ENCODE results near the gene SMIM14. TPM values are rescaled to one million over a fixed set of nuclear protein-coding genes. Genes with fewer than 3 reads are reported as not detected.
A peak's percentile ranks its signal among the peaks of the same experiment; 100 is the strongest.
"Not testable (repeated sequence)": the region's sequence is repeated elsewhere in the genome, so short reads cannot be mapped to it uniquely, and the experiment has no call there.

The SMIM14 gene
- polyA plus RNA-seq, 10 donors, result 16.3 to 23.1 (median 20.1) TPM

DNA sequence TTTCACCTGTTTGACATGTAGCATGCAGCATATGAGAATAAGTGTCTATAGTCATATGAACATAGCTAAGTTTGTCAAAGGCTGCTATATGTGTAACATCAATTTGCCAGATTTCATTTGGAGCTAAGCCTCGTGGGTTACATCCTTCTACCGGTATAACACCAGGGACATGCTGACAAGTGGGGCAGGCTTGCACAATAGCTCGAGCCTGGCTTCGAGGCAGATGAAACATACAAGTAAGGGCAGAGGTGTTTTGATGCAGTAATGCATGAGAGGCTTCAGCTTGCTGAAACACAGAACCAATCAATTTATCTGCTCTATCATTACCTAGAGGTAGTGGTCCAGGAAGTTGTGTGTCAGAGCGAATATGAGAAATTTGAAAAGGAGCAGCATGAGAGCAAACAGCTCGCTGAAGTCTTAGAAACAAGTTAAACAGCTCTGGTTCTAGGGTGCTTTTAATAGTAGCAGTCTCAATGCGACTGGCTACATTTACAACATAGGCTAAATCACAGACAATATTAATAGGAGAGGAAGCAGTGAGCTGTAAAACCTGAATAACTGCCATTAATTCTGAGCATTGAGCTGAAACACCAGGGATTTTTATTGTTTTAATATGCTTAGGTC is 96.6 kb downstream of the SMIM14 start:
- DNase-seq, result no peak

DNA sequence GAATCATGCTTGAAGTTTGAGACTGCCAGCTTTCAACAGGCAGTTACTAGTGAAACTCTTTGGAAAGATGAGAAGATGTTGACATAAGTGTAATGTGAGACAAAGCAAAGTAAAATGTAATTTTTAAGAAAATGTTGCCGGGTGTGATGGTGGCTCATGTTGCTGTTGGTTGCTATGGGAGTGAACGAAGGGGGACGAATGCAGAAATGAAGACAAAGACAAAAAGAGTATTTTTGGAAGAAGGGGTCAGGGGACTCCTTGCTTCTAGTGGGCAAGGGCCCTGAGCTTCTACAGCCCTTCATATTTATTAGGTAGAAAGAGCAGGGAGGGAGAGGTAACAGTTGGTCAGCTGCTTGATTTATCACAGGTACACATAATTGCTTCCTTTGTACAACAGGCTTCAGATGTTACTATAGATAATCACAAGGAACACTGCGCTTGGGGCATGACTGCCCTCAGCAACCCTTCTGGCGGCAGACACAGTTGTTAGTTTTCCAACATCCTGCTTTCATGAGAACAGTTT is 99.5 kb downstream of the SMIM14 start:
- no peak for DNase-seq

DNA sequence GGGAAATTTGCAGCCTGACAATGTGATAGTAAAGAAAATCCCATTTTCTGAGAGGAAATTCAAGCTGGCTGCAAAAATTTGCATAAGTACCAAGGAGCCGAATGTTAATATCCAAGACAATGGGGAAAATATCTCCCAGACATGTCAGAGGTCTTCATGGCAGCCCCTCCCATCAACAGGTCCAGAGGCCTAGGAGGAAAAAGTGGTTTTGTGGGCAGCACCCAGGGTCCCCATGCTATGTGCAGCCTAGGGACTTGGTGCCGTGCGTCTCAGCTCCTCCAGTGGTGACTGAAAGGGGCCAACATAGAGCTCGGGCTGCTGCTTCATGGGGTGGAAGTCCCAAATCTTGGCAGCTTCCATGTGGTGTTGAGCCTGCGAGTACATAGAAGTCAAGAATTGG is 105.1 kb downstream of the SMIM14 start:
- no peak for DNase-seq

DNA sequence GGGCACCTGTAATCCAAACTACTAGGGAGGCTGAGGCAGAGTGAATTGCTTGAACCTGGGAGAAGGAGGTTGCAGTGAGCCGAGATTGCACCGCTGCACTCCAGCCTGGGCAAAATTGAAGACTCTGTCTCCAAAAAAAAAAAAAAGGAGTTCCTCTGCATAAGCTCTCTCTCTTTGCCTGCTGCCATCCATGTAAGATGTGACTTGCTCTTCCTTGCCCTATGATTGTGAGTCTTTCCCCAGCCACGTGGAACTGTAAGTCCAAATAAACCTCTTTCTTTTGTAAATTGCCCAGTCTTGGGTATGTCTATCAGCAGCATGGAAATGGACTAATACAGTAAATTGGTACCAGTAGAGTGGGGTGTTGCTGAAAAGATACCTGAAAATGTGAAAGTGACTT is 106.4 kb downstream of the SMIM14 start:
- DNase-seq, result not testable (repeated sequence)

DNA sequence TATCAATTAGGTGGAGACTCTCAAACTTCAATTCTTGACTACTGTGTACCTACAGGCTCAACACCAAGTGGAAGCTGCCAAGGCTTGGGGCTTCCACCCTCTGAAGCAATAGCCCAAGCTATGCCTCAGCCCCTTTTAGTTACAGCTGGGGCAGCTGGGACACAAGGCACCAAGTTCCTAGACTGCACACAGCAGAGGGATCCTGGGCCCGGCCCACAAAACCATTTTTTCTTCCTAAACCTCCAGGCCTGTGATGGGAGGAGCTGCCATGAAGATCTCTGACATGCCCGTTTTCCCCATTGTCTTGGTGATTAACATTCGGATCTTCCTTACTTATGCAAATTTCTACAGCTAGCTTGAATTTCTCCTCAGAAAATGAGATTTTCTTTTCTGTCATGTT is 108.0 kb downstream of the SMIM14 start:
- DNase-seq, result no peak

DNA sequence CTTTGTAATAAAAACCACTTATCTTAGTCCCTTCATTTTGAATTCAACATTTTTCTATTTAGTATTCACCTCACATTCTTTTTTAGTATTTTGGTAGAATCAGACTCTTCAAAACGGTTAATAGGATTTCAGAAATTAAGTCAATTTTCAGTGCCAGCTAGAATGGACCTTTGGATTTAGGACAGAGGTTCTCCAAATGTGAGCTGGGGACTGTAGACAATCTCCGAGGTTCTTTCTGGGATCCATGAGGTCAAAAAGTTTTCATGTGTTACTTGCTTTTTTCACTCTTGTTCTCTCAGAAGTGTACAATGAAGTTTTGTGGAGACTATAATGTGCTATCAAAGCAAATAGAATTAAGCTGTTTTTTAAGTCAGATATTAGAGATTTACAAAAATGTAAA is 109.1 kb downstream of the SMIM14 start:
- DNase-seq, result no peak

DNA sequence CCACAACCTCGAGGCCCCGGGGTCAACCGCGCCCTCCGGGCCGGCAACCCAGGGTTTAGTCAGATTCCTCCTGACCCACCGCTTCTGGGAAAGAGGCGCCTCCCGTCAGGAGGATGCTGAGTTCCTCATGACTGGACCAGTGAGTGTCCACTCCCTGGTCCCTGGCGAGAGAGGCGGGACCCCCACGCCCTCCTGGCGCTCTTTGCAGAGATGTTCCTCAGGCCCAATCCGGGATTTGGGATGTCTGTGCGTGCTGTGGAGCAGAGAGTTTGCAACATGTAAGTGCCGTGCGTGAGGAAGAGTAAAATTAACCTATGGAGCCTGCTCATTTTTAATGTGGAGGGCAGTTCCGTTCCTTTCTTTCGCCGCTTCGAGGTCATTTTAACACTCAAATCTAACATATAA is 110.6 kb downstream of the SMIM14 start:
- DNase-seq, result peak; percentile 73 to 96 (median 87)

DNA sequence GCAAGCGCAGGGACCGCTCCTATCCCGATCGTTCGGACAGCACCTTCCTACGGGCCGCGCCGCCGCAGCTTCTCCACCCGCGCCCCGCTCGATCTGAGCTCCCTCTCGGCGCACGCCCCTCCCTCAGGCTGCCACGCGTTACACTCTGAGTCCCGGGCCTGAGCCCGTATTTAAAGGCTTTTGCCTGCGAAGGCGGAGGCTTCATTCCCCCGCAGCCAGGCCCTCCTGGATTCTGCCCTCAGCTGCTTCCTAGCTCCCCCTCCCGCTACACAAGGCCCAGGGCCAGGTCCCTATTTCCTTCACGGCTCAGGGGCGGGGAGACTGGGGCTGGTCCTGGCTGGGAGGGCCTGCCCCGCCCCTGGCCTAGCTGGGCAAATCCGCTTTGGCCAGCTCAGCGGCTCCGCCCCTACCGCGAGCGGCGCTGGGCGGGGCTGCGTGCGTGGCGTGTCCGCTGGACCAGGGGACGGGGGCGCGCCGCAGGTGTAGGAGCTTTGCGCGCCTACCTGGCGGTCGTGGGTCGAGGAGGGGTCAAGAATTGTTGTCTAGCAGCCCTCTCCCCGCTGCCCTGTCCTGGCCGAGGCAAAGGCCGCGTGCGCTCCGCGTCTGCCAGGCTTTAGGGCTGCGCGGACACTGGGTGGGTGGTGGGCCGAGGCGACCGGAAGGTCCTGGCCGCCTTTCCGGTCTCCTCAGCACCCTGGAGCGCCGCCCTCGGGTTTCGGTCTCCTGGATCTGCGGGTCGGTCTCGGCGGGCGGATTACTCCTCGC is 111.2 kb downstream of the SMIM14 start, which contains the start of gene UGDH:
Gene UGDH (minus strand): TSS at position 144 of the 765 bp plus-strand sequence. CDS start 5,927 bp downstream, outside the sequence.
- DNase-seq, result peak; percentile 98 to 99 (median 99)

DNA sequence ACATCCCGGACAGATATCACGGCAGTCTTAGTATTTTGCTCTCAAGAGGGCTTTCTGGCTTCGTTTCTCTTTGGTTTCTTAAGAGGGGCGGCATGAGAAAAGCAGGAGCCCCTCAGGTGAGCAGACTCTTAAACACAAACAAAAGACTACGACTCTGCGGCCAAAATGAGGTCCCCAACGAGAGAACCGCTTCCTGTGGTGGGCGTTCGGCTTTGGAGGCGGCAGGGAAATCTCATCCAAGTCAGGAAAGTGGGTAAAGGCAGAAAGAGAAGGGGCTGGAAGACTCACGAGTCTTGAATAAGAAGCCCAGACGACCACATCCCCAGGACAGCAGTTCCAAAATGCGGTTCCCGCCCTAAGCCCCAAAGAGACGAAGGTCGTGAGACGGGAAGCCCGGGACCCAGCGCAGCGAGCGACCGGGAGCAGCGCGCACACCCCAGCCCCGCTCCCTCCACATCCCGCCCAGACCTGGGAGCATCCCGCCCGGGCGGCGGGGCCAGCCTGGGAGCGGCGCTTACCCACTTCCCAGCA is 111.8 kb downstream of the SMIM14 start:
- DNase-seq, result no peak

DNA sequence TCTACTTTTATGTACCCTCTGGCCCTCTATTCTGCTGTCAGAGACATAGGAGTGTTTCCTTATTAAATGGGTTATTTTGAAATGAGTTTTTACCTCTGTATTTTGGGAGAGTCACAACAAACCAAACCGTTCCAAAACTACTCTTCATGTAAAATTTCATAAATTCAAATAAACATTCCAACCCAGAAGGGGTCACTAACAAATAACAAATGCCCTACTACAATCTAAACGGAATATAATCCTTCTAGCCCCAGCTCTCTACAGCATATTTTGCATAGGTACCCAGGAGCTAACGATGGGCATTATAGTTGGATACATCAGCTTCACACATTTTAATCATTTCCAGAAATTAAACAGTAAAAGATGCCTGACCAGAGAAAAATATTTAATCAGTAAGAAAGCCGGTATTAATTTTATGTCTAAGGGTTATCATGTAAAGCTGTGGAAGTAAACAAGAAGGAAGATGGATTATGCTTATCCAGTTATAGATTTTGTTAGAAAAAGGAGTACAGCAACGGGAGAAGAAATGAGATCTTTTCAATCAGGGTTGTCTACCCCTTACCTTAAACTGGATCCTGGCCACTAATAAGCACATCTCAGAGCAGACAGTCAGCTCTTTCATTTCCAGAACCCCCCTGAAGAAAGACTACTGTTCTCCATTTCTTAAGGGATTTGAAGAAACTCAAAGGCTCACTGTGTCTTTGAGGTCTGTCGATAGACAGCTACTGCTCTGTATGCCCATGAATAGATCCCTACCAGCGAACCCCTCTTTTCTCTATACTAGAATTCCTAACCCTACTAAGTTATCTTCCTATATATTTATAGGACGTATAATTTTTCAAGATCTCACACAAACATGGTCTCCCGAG is 112.6 kb downstream of the SMIM14 start:
- DNase-seq, result peak in 2 of 3 donors; percentile 12 to 41

DNA sequence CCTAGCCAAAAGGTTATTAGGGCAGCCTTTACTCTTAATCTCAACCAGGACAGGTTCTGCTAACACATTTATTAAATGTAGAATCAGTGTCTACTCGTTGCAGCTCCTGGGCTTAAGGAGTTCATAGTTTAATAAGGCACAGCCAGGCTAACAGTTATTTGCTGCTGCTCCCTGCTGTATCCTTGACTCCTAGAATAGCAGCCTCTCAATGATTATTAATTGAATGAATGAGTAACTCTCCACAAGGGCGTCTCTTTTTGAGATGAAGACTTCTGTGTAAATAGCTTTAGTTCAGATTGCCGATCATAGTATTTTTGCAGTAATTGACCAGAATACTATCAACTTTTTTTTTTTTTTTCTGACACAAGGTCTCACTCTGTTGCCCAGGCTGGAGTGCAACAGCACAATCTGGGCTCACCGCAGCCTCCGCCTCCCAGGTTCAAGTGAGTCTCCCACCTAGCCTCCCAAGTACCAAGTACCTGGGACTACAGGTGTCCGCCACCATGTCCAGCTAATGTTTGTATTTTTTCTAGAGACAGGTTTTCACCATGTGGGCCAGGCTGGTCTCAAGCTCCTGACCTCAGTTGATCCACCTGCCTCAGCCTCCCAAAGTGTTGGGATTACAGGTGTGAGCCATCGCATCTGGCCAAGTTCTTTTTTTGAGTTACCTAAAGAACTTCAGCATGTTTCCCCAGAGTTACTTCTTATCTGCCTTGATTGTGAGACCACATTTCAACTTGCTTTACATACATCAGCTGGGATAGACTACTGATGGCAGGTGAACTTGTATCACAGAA is 114.3 kb downstream of the SMIM14 start:
- DNase-seq, result no peak

DNA sequence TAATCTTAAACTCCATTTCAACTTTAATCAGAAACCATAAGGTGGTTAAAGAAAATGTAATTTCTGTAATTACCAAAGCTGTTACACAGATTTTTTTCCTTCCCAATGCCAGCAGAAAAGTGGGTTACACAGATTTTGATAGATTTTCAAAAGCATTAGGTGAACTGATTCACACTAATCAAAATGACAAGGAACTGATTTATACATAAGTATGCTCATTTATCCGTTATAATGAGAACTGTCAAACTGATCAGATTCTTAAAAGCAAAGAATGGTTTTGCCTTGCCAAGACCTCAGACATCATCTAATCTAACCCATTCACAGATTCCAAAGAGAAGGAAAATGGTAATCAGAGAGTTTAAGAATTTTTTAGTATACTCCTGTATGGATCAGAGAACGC is 116.6 kb downstream of the SMIM14 start:
- DNase-seq, result peak in 2 of 3 donors; percentile 15 to 36

DNA sequence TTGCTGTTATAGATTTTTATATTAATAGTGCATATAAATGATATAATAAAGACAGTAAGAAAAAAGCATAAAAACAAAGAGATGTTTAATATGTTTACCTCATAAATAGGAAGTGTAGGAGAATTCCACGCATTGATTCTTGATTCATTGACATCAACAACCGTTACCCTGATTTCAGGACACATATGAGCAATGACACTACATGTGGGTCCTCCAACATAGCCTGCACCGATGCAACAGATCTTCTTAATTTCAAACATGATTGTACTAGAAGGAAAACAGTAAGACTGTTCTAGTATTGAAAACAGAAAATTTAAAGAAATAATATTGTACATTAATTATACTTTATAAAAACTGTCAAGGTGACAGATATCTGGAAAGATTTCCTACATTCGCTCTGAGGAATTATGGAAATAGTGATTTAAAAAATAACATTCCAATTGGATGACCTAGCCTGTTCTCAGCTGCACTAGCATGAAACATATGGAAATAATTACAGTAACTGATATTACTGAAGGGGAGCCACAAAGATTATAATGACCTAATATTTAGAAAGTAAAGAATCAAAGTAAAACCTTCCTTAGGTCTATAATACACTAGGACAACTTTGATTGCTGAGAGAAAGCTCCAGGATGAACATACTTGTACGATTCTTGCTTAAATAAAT is 117.3 kb downstream of the SMIM14 start:
- DNase-seq, result peak; percentile 61 to 82 (median 64)

DNA sequence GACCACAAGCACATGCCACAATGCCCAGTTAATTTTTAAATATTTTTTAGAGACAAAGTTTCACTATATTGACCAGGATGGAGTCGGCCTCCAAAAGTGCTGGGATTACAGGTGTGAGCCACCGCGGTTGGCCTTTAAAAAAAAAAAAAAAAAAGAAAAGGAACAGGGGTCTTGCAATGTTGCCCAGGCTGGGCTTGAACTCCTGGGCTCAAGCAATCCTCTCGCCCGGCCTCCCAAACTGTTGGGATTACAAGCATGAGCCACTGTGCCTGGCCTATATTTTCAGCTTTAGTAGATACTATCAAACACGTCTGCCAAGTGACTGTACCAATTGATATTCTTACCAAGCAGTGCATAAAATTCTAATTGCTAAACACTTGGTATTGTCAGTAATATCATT is 120.2 kb downstream of the SMIM14 start:
- no peak for DNase-seq

DNA sequence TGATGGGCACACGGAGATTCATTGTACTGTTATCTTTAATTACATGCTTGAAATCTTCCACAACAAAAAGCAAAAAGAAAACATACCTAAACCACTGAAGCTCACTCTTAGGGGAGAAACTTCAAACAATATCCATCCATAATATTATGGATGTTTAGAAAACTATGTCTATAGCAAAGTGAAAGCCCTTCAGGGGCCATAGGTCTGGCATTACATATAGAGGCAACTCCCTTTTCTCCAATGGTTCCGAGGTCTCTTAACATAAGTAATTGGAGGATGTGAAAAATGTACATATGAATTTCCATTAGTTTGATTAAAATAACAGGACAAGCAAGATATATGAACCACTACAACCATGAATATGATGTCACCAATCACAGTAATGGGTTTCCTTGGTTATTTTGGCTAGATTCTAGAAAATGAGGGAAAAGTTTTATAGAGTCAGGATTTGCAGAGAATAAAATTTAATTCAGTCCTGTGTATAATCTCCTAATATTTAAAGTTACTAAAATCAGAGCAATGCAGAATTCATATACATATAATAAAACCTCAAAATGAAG is 122.2 kb downstream of the SMIM14 start:
- DNase-seq, result no peak

DNA sequence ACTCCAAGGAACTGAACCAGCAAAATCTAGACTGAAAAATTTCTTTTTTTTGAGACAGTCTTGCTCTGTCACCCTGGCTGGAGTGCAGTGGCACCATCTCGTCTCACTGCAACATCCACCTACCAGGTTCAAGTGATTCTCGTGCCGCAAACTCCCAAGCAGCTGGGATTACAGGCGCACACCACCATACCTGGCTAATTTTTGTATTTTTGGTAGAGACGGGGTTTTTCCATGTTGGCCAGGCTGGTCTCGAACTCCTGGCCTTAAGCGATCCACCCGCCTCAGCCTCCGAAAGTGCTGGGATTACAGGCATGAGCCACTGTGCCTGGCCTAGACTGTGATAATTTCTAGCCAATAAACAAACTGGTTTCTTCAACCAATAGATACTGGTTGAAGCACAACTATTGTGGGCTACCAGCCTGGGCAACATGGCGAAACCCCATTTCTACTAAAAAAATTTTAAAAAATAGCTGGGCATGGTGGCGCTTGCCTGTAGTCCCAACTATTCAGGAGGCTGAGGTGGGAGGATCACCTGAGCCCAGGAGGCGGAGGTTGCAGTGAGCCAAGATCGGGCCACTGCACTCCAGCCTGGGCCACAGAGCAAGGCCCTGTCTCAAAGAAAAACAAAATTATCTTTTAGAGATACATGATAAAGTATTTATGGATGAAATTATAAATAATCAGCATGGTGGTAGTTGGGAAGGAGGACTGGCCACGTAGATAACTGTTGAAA is 122.8 kb downstream of the SMIM14 start:
- not testable (repeated sequence) for DNase-seq

DNA sequence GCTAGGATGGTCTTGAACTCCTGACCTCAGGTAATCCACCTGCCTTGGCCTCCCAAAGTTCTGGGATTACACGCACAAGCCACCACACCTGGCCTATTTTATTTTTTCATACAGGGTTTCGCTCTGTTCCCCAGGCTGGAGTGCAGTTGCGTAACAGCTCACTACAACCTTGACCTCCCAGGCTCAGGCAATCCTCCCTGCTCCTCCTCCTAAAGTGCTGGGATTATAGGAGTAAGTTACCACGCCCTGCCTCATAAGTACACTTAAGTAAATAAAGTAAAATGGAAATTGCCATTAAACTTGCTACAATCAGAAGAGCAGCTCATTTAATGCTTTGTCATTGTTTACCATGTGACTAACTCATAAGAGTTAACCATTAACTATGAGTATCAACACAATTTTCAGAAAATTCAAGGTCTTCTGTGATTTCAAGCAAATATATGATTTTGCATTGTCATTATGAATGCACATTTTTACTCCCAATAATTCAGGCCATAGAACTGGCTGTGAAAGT is 123.7 kb downstream of the SMIM14 start:
- no peak for DNase-seq

DNA sequence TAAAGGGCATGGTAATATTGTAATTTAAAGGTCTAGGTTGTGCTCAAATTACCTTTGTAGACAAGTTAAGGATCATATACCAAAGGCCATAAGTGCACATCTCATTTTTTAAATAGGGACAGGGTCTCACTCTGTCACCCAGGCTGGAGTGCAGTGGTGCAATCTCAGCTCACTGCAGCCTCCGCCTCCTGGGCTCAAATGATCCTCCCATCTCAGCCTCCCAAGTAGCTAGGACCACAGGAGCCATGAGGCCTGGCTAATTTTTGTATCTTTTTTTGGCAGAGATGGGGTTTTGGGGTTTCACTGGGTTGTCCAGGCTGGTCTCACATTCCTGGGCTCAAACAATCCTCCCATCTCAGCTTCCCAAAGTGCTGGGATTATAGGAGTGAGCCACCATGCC is 124.4 kb downstream of the SMIM14 start:
- not testable (repeated sequence) for DNase-seq

DNA sequence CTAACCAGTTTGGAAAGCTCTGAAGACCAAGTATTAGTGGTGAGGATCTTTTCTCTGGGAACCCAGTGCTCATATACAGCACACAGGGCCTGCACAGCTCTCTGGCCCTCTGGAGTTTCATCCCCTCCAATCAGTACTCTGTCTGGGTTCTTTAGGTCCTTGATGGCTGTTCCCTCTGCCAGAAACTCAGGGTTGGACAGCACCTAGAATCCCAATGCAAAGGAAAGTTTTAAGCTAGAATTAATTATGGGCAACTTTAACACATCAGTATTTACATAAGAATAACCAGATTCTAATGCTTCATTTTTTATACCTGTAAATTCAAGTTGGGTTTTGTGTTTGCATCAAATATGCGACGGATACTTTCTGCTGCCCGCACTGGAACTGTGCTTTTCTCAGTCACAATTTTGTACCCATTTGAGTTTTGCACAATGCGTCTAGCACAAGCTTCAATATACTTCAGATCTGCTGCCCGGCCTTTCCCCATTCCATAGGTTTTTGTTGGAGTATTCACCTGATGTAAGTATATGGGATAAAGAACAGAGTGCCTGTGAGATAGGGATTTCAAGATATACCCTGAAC is 128.2 kb downstream of the SMIM14 start:
- no peak for DNase-seq

All from muscle of back (tissue), 11 donors.